HCT116 (cell line): Measurements from ENCODE around the gene TMEM53.

Source experiments
- CTCF ChIP-seq, 3 experiments: fragments of 200-600 bp in 1 of 3; sonication (generic) in 1 of 3; IDR thresholded peaks in 2 of 3; conservative IDR thresholded peaks in 1 of 3; 2 replicates each; pipeline ENCODE4 v1.5.1; 2012 to 2017; ENCODE audit warnings: low read depth in 2 of 3, low read length in 2 of 3, antibody characterized with exemption in 1 of 3, borderline replicate concordance in 1 of 3, control low read depth in 1 of 3, mild to moderate bottlenecking in 1 of 3, mixed read lengths in 1 of 3, mixed run types in 1 of 3, moderate library complexity in 1 of 3; ENCODE audit not compliant: insufficient read depth in 1 of 3
- EZH2 ChIP-seq: fragments of 200-600 bp; sonication (generic); IDR thresholded peaks from 2 replicates; pipeline ENCODE4 v1.6.1; 2017; ENCODE audit warnings: antibody characterized with exemption, mixed run types
- POLR2AphosphoS5 ChIP-seq: IDR thresholded peaks from 2 replicates; pipeline ENCODE4 v1.6.1; 2011; ENCODE audit warnings: mild to moderate bottlenecking, low read depth, low read length, moderate library complexity
- RAD21 ChIP-seq: IDR thresholded peaks from 2 replicates; pipeline ENCODE4 v1.6.1; 2012; ENCODE audit warnings: low read depth, mild to moderate bottlenecking
- TF ChIP-seq, protein P1 (sequence below): IDR thresholded peaks from 2 replicates; pipeline ENCODE4 v1.6.1; 2012

- no peak for TF ChIP-seq CTCF (IDR thresholded peaks at IDR 0.05 in 2 of 3, conservative IDR thresholded peaks at IDR 0.05 in 1 of 3; ENCODE audit: borderline replicate concordance in 1 of 3, insufficient read depth in 1 of 3, low read depth in 2 of 3, low read length in 2 of 3)
- no peak for TF ChIP-seq RAD21
- no peak for TF ChIP-seq POLR2AphosphoS5
- no peak for TF ChIP-seq EZH2
- TF ChIP-seq, protein P1, sequence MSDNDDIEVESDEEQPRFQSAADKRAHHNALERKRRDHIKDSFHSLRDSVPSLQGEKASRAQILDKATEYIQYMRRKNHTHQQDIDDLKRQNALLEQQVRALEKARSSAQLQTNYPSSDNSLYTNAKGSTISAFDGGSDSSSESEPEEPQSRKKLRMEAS, result no peak
Observed at GRCh38 chr1:44643721-44644334, 30.5 kb downstream of the TMEM53 start.
